Neuronal stem cell (in vitro differentiated cells): ENCODE data around the gene SPSB3.

Experiments used
- DNase-seq: peaks from one replicate; pipeline ENCODE4 v3.0.0-alpha.2; 2013; ENCODE audit warnings: low spot score
- H2AFZ ChIP-seq: one replicate; pipeline ENCODE4 v1.6.1; 2013; ENCODE audit warnings: mild to moderate bottlenecking, low read length, inconsistent platforms
- H2AK5ac ChIP-seq: 2 replicates; pipeline ENCODE4 v1.6.1; 2013; ENCODE audit warnings: low read depth, mild to moderate bottlenecking, inconsistent platforms, low read length, moderate library complexity, mixed read lengths
- H2BK120ac ChIP-seq: 2 replicates; pipeline ENCODE4 v1.6.1; 2013; ENCODE audit warnings: low read depth, mild to moderate bottlenecking, inconsistent platforms, low read length, moderate library complexity, mixed read lengths
- H2BK12ac ChIP-seq: one replicate; pipeline ENCODE4 v1.6.1; 2013; ENCODE audit warnings: low read length, inconsistent platforms
- H2BK15ac ChIP-seq: 2 replicates; pipeline ENCODE4 v1.6.1; 2013; ENCODE audit warnings: mild to moderate bottlenecking, low read length, inconsistent platforms, mixed read lengths
- H2BK5ac ChIP-seq: one replicate; pipeline ENCODE4 v1.6.1; 2013; ENCODE audit warnings: inconsistent platforms, mild to moderate bottlenecking, low read length, moderate library complexity
- H3K14ac ChIP-seq: one replicate; pipeline ENCODE4 v1.6.1; 2013; ENCODE audit warnings: low read length, inconsistent platforms
- H3K18ac ChIP-seq: 2 replicates; pipeline ENCODE4 v1.6.1; 2013; ENCODE audit warnings: low read length, inconsistent platforms
- H3K23ac ChIP-seq: 2 replicates; pipeline ENCODE4 v1.6.1; 2013; ENCODE audit warnings: low read depth, mild to moderate bottlenecking, mixed read lengths, low read length, inconsistent platforms; ENCODE audit not compliant: poor library complexity
- H3K27ac ChIP-seq: replicated peaks from 3 replicates; pipeline ENCODE4 v1.5.1; 2013; ENCODE audit warnings: low read length, inconsistent platforms
- H3K27me3 ChIP-seq, 3 experiments: 2 replicates each; pipeline ENCODE4 v1.6.1; 2013; ENCODE audit warnings: low read length in 3 of 3, mild to moderate bottlenecking in 2 of 3, inconsistent platforms in 1 of 3, low read depth in 1 of 3, mixed read lengths in 1 of 3, moderate library complexity in 1 of 3; ENCODE audit not compliant: control insufficient read depth in 3 of 3, insufficient read depth in 3 of 3
- H3K36me3 ChIP-seq, 2 donors: replicated peaks in 1 of 2; 2 replicates each; pipeline ENCODE4 v1.6.1; 2013; ENCODE audit warnings: low read length in 2 of 2; ENCODE audit not compliant: control insufficient read depth in 2 of 2, insufficient read depth in 2 of 2
- H3K4ac ChIP-seq: 2 replicates; pipeline ENCODE4 v1.6.1; 2013; ENCODE audit warnings: inconsistent platforms, mild to moderate bottlenecking, low read length, moderate library complexity
- H3K4me1 ChIP-seq, 2 donors: 1 replicate in 1 of 2; 2 replicates in 1 of 2; pipeline ENCODE4 v1.6.1; 2013; ENCODE audit warnings: low read length in 2 of 2, low read depth in 1 of 2; ENCODE audit not compliant: control insufficient read depth in 2 of 2, insufficient read depth in 1 of 2
- H3K4me2 ChIP-seq: one replicate; pipeline ENCODE4 v1.6.1; 2013; ENCODE audit warnings: mild to moderate bottlenecking, low read length, inconsistent platforms; ENCODE audit not compliant: insufficient read depth, poor library complexity, severe bottlenecking
- H3K4me3 ChIP-seq, 2 donors: 2 replicates each; pipeline ENCODE4 v1.5.1; 2013; ENCODE audit warnings: low read length in 2 of 2, mild to moderate bottlenecking in 2 of 2, inconsistent platforms in 1 of 2, moderate library complexity in 1 of 2
- H3K79me1 ChIP-seq: one replicate; pipeline ENCODE4 v1.6.1; 2013; ENCODE audit warnings: low read depth, mild to moderate bottlenecking, inconsistent platforms, low read length, moderate library complexity
- H3K9ac ChIP-seq: one replicate; pipeline ENCODE4 v1.6.1; 2013; ENCODE audit warnings: mild to moderate bottlenecking, low read depth, low read length, inconsistent platforms; ENCODE audit not compliant: poor library complexity
- H3K9me3 ChIP-seq, 2 donors: replicated peaks in 1 of 2; 2 replicates each; pipeline versions ENCODE3 to v1.6.1; 2013; ENCODE audit warnings: low read length in 2 of 2, mild to moderate bottlenecking in 2 of 2, inconsistent platforms in 1 of 2, low read depth in 1 of 2, mixed read lengths in 1 of 2, moderate library complexity in 1 of 2; ENCODE audit not compliant: control insufficient read depth in 2 of 2, insufficient read depth in 1 of 2
- H4K8ac ChIP-seq: one replicate; pipeline ENCODE4 v1.6.1; 2013; ENCODE audit warnings: low read depth, mild to moderate bottlenecking, inconsistent platforms, low read length, moderate library complexity
- H4K91ac ChIP-seq: one replicate; pipeline ENCODE4 v1.6.1; 2013; ENCODE audit warnings: low read length, low read depth, mild to moderate bottlenecking, inconsistent platforms; ENCODE audit not compliant: poor library complexity
- WGBS, 2 donors: extraction: QIAGEN DNeasy Blood & Tissue Kit; methylation state at CpG; one replicate each; pipeline ENCODE4 v1.1.7; 2013; ENCODE audit warnings: missing lambda C conversion rate in 2 of 2, mixed read lengths in 1 of 2; ENCODE audit not compliant: insufficient read length in 2 of 2, insufficient replicate concordance in 1 of 2; ENCODE audit errors: extremely low coverage in 2 of 2; 5-methylcytosine and 5-hydroxymethylcytosine counted together

Gene SPSB3

GRCh38 chr16:1778200-1779179 lies 3.9 kb downstream of the SPSB3 start:
- Histone ChIP-seq H2AK5ac (no peak overlapping the region), H4K8ac (peak overlapping the region; percentile 43), H3K9ac (peak overlapping the region; percentile 78), H3K4me1 (peaks cover 7 to 15% of the 10 kb centered on the region in 2 donors), H2BK12ac (peak overlapping the region; percentile 41), H3K27me3 (no peaks in the 10 kb centered on the region), H3K79me1 (peaks cover 38% of the 10 kb centered on the region), H3K4me2 (no peak overlapping the region), H3K14ac (no peak overlapping the region), H2BK5ac (no peak overlapping the region), H3K9me3 (no peaks in the 10 kb centered on the region), H3K4me3 (no peak overlapping the region), H2BK15ac (no peak overlapping the region), H3K18ac (no peak overlapping the region), H3K36me3 (peaks cover 32 to 65% of the 10 kb centered on the region in 2 donors), H2AFZ (no peak overlapping the region), H4K91ac (no peak overlapping the region), H3K4ac (no peak overlapping the region), H2BK120ac (no peak overlapping the region), H3K27ac (no peak overlapping the region), H3K23ac (peak overlapping the region; percentile 96)
- DNase-seq = no peak
- WGBS, 2 donors = no CpG with 5 or more reads among the region's 34 CpGs

- no peak for DNase-seq
- peaks cover 37% of the 10 kb centered on the region for H3K79me1 ChIP-seq
- no peaks in the 10 kb centered on the region for H3K27me3 ChIP-seq
- H2BK15ac ChIP-seq = no peak overlapping the region
- H2AK5ac ChIP-seq = no peak overlapping the region
- no peak overlapping the region for H2AFZ ChIP-seq
- H2BK12ac ChIP-seq = no peak overlapping the region
- H3K4ac ChIP-seq = no peak overlapping the region
- H2BK5ac ChIP-seq = no peak overlapping the region
- no peak overlapping the region for H3K9ac ChIP-seq
- H3K4me1 ChIP-seq = peaks cover 7 to 15% of the 10 kb centered on the region in 2 donors
- H3K23ac ChIP-seq = peak overlapping the region; percentile 85
- H3K9me3 ChIP-seq = no peaks in the 10 kb centered on the region
- H4K91ac ChIP-seq = no peak overlapping the region
- no peak overlapping the region for H3K4me3 ChIP-seq
- H3K4me2 ChIP-seq = no peak overlapping the region
- H4K8ac ChIP-seq = no peak overlapping the region
- no CpG with 5 or more reads among the region's 36 CpGs for WGBS, 2 donors
- peaks cover 32 to 65% of the 10 kb centered on the region in 2 donors for H3K36me3 ChIP-seq
- no peak overlapping the region for H3K18ac ChIP-seq
- no peak overlapping the region for H3K14ac ChIP-seq
- no peak overlapping the region for H3K27ac ChIP-seq
- H2BK120ac ChIP-seq = no peak overlapping the region
These were observed 4.8 kb downstream of the SPSB3 start for GRCh38 chr16:1777375-1778199.

GRCh38 chr16:1776991-1777374 lies 5.4 kb downstream of the SPSB3 start:
- H3K9me3 ChIP-seq = no peaks in the 10 kb centered on the region
- no peak overlapping the region for H3K18ac ChIP-seq
- H2BK12ac ChIP-seq = no peak overlapping the region
- peaks cover 10 to 16% of the 10 kb centered on the region in 2 donors for H3K4me1 ChIP-seq
- no peak overlapping the region for H2BK120ac ChIP-seq
- H2AFZ ChIP-seq = no peak overlapping the region
- peaks cover 32 to 67% of the 10 kb centered on the region in 2 donors for H3K36me3 ChIP-seq
- no peak overlapping the region for H4K91ac ChIP-seq
- no peak overlapping the region for H3K9ac ChIP-seq
- WGBS, 2 donors = no CpG with 5 or more reads among the region's 22 CpGs
- no peak overlapping the region for H3K4me3 ChIP-seq
- H2AK5ac ChIP-seq = peak overlapping the region; percentile 61
- peak overlapping the region; percentile 85 for H3K23ac ChIP-seq
- H3K27ac ChIP-seq = no peak overlapping the region
- no peak overlapping the region for H2BK5ac ChIP-seq
- no peak overlapping the region for H4K8ac ChIP-seq
- H3K4ac ChIP-seq = no peak overlapping the region
- no peak overlapping the region for H3K14ac ChIP-seq
- peaks cover 39% of the 10 kb centered on the region for H3K79me1 ChIP-seq
- H3K4me2 ChIP-seq = no peak overlapping the region
- DNase-seq = no peak
- H3K27me3 ChIP-seq = no peaks in the 10 kb centered on the region
- no peak overlapping the region for H2BK15ac ChIP-seq

- H3K27ac ChIP-seq = no peak overlapping the region
- no CpG with 5 or more reads among the region's 13 CpGs for WGBS, 2 donors
- peaks cover 12 to 17% of the 10 kb centered on the region in 2 donors for H3K4me1 ChIP-seq
- H3K9me3 ChIP-seq = no peaks in the 10 kb centered on the region
- no peak overlapping the region for H2BK5ac ChIP-seq
- H3K23ac ChIP-seq = peak overlapping the region; percentile 85
- H3K4me2 ChIP-seq = no peak overlapping the region
- no peak overlapping the region for H3K9ac ChIP-seq
- H3K14ac ChIP-seq = no peak overlapping the region
- H3K79me1 ChIP-seq = peaks cover 39% of the 10 kb centered on the region
- H2BK120ac ChIP-seq = no peak overlapping the region
- DNase-seq = no peak
- no peak overlapping the region for H3K4me3 ChIP-seq
- H4K8ac ChIP-seq = no peak overlapping the region
- no peak overlapping the region for H4K91ac ChIP-seq
- no peak overlapping the region for H2AFZ ChIP-seq
- H2AK5ac ChIP-seq = no peak overlapping the region
- no peak overlapping the region for H3K18ac ChIP-seq
- no peaks in the 10 kb centered on the region for H3K27me3 ChIP-seq
- no peak overlapping the region for H2BK12ac ChIP-seq
- H3K4ac ChIP-seq = no peak overlapping the region
- H3K36me3 ChIP-seq = peaks cover 32 to 70% of the 10 kb centered on the region in 2 donors
- no peak overlapping the region for H2BK15ac ChIP-seq
These were observed 5.8 kb downstream of the SPSB3 start for GRCh38 chr16:1776672-1776955.
